Epithelial cell of esophagus (primary cell): ENCODE data around the gene WNT10A.

ENCODE experiments used
- DNase-seq: peaks from one replicate; pipeline ENCODE4 v3.0.0; 2010; ENCODE audit warnings: low read depth
- H3K4me3 ChIP-seq: 2 replicates; pipeline ENCODE4 v1.5.1; 2011; ENCODE audit warnings: mild to moderate bottlenecking, low read length, control low read depth
- CTCF ChIP-seq: IDR thresholded peaks from 2 replicates; pipeline ENCODE4 v1.5.1; 2011; ENCODE audit warnings: low read depth, mild to moderate bottlenecking, low read length, control low read depth, inconsistent platforms; ENCODE audit not compliant: insufficient read depth; ENCODE audit errors: missing control alignments

WNT10A gene

GRCh38 chr2:218861645-218862318, 18.9 kb upstream of the WNT10A start:
- no peak for TF ChIP-seq CTCF
- DNase-seq: no peak
- no peak overlapping the region for H3K4me3 ChIP-seq

GRCh38 chr2:218863021-218863520, 17.6 kb upstream of the WNT10A start:
- TF ChIP-seq CTCF: no peak

GRCh38 chr2:218865396-218865795, 15.3 kb upstream of the WNT10A start:
- no peak overlapping the region for H3K4me3 ChIP-seq
- DNase-seq: no peak
- no peak for TF ChIP-seq CTCF

More at GRCh38 chr2:218863021-218863520, 17.6 kb upstream of the WNT10A start:
- no peak for DNase-seq
- no peak overlapping the region for H3K4me3 ChIP-seq

- H3K4me3 ChIP-seq: no peak overlapping the region
- TF ChIP-seq CTCF: no peak
- no peak for DNase-seq
Observed at GRCh38 chr2:218865999-218866398, 14.7 kb upstream of the WNT10A start.

- DNase-seq: no peak
Observed at GRCh38 chr2:218867900-218868299, 12.8 kb upstream of the WNT10A start.

GRCh38 chr2:218869064-218869463, 11.6 kb upstream of the WNT10A start:
- no peak overlapping the region for H3K4me3 ChIP-seq
- DNase-seq: no peak
- no peak for TF ChIP-seq CTCF

More at GRCh38 chr2:218867900-218868299, 12.8 kb upstream of the WNT10A start:
- TF ChIP-seq CTCF: no peak
- H3K4me3 ChIP-seq: no peak overlapping the region

GRCh38 chr2:218870984-218871344, 9.7 kb upstream of the WNT10A start:
- TF ChIP-seq CTCF: no peak
- DNase-seq: no peak
- H3K4me3 ChIP-seq: no peak overlapping the region
